Activated naive CD8-positive, alpha-beta T cell treated with anti-CD3 and anti-CD28 coated beads, Interleukin-2, amount 50 U/mL, for 16 hours (primary cell): ENCODE measurements around the gene GALNT2.

Source experiments
- DNase-seq: peaks from one replicate; pipeline ENCODE4 v3.0.0-alpha.2; 2020; ENCODE audit warnings: low read depth, low spot score

Gene GALNT2

GRCh38 chr1:230210326-230210980, 143.4 kb downstream of the GALNT2 start:
- no peak for DNase-seq

- no peak for DNase-seq
Observed at GRCh38 chr1:230210981-230211336, 143.9 kb downstream of the GALNT2 start.

GRCh38 chr1:230211436-230212145, 144.6 kb downstream of the GALNT2 start:
- DNase-seq = no peak

GRCh38 chr1:230212405-230212936, 145.4 kb downstream of the GALNT2 start:
- DNase-seq = no peak

DNA sequence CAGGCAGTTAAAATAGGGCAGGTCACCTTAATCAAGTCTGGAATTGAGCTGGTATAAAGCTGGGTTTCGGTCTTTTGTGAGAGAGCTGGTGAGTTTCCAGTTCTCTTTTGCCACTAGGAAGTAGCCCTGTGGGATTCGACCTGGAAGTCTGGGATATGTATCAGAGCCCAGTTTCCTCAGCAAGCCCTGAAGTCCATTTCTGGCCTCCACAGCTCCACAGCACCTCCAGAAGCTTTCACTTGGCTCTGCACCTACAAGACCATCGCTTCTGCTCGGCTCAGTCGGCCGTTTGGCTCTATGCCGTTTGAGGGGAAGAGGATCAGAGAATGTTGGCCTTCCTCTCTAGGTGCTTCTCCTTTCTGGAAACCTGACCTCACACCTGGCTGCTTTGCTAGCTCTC, 148.0 kb downstream of the GALNT2 start:
- DNase-seq = no peak

- no peak for DNase-seq
Observed at GRCh38 chr1:230215529-230215928, 148.5 kb downstream of the GALNT2 start.

DNA sequence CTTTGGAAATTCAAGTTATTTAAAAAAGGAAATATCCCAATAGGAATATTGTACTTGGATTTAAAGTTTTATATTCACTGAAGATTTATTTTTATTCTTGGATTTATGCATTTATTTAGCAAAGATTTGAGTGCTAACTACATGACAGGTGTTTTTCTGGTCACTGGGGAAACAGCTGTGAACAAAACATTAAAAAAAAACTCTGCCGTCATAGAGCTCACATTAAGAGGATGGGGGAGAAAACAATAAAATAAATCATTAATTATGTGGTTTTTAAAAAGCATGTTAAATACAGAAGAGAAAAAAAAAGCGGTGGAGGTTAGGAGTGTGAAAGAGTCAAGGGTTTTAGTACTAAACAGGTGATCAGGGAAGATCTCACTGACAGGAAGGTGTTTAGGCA, 149.9 kb downstream of the GALNT2 start:
- DNase-seq = no peak

GRCh38 chr1:230218667-230219066, 151.6 kb downstream of the GALNT2 start:
- DNase-seq = no peak

GRCh38 chr1:230219174-230220067, 152.4 kb downstream of the GALNT2 start:
- no peak for DNase-seq

GRCh38 chr1:230220478-230220877, 153.4 kb downstream of the GALNT2 start:
- no peak for DNase-seq

GRCh38 chr1:230220907-230221306, 153.9 kb downstream of the GALNT2 start:
- DNase-seq = no peak

- no peak for DNase-seq
Observed at GRCh38 chr1:230222678-230223077, 155.6 kb downstream of the GALNT2 start.

DNA sequence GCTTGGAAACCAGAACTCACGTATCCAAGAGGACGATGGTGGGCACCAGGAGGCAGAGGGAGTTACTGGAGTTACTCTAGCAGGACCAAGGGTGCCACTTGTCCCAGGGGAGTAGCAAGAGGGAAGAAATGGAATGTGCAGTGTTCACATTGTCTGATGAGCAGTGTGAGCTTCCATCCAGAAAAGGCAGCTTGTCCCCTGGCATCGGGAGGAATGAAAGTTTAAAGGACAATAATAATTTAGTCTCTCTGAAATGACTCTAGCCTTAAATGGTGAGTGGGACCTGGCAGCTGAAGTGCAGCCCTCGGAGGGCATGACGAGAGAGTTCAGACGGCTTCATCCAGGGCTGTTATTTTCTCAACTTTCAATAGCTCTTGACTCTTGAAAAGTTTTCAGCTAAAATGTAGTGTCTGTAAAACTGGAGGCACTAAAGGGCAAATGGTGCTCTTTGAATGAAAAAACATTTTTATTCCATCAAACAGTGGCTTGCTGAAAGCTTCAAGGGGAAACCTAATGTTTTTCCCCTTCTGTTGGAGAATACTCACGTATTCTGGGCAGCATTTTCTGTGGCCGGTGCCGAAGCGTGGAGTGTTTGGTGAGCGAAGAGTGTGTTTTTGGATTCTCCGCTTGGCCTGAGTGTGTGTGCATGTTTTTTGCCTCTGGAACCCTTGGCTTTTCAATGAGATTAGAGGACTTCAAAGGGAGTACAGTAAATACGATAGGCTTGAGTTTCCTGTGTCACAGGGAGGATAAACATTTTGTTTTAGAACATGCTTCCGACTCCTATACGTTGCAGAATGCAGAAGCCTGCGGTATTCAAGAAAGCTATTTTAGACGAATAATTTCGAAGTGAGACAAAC, 157.3 kb downstream of the GALNT2 start:
- DNase-seq = no peak

- no peak for DNase-seq
Observed at GRCh38 chr1:230226007-230226800, 159.2 kb downstream of the GALNT2 start.

DNA sequence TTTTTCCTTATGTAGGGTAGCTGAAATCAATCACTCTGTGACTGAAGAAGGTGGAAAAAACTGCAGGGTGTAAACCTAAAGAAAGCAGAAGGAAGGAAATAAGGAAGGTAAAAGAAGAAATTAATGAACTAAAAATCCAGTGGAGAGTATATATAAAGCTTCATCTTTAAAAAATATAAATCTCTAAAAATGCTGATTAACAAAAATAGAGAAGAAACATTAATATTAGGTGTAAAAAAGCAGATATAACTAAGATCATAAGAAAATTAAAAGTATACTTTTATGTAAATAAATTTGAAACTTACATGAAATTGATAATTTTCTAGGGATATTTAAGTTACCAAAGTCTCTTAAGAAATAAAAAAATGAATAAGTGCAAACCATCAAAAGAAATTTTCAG, 159.8 kb downstream of the GALNT2 start:
- DNase-seq = no peak

- DNase-seq = no peak
Observed at GRCh38 chr1:230228236-230228897, 161.3 kb downstream of the GALNT2 start.

DNA sequence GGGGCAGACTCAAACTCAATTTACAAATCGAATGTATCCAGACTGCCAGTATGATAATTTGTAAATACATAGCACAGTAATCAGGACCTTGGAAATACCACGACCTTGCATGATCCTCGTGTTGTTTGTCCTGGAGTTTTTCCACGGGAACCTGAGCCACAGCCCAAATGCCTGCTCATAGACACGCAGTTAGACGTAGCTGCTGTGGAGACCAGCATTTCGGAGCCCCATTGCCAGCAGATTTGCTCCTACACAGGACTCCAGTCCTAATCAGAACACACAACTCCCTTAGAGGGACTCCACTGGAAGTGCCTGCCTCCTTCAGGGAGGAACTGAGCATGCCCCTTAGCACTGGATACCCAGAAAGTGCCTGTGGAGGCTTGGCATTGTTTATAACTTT, 163.2 kb downstream of the GALNT2 start:
- no peak for DNase-seq

GRCh38 chr1:230230948-230231773, 164.1 kb downstream of the GALNT2 start:
- no peak for DNase-seq

DNA sequence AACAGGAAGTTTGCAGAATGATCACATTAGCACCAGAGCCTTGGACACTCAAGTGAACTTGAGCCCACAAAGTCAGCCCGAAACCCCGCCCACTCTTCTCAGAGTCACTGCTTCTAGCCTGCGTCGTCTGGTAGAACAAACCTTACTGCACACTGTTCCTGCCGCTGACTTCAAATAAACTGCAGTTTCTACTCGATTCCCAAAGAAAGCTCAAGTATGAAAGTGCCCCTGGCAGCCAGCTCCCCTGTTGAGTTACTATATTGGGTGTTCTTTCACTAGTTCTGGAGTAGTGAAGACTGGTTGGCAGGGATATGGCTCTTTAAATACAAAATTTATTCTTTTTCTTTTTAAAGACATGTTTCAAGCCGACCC, 164.7 kb downstream of the GALNT2 start:
- DNase-seq = no peak
